CD14-positive monocyte (primary cell): ENCODE data around the gene SMR3A. TPM values are rescaled to one million over a fixed set of nuclear protein-coding genes. Genes with fewer than 3 reads are reported as not detected.

Experiments used
- DNase-seq, 3 donors: peaks; one replicate each; pipeline ENCODE4 v3.0.0-alpha.2; 2011 to 2022
- H2AFZ ChIP-seq: 2 replicates; pipeline ENCODE4 v1.6.0; 2012; ENCODE audit warnings: mild to moderate bottlenecking, low read depth, low read length, inconsistent platforms; ENCODE audit not compliant: insufficient read depth, poor library complexity, severe bottlenecking
- H3K27ac ChIP-seq, 2 donors: 1 replicate in 1 of 2; 2 replicates in 1 of 2; pipeline ENCODE4 v1.5.1; 2012 to 2013; ENCODE audit warnings: low read length in 2 of 2, control low read depth in 1 of 2, inconsistent platforms in 1 of 2, low read depth in 1 of 2, mild to moderate bottlenecking in 1 of 2
- H3K27me3 ChIP-seq, 2 donors: one replicate each; pipeline versions ENCODE4 v1.6.0 to v1.6.1; 2011 to 2013; ENCODE audit warnings: low read length in 2 of 2; ENCODE audit not compliant: control insufficient read depth in 2 of 2, insufficient read depth in 2 of 2
- H3K36me3 ChIP-seq, 2 donors: replicated peaks in 1 of 2; 1 replicate in 1 of 2; 2 replicates in 1 of 2; pipeline versions ENCODE4 v1.5.1 to v1.6.1; 2012 to 2013; ENCODE audit warnings: low read length in 2 of 2, control low read depth in 1 of 2, inconsistent platforms in 1 of 2, mild to moderate bottlenecking in 1 of 2; ENCODE audit not compliant: insufficient read depth in 2 of 2, control insufficient read depth in 1 of 2
- H3K4me1 ChIP-seq, 2 donors: 1 replicate in 1 of 2; 2 replicates in 1 of 2; pipeline versions ENCODE4 v1.5.1 to v1.6.1; 2012 to 2013; ENCODE audit warnings: low read length in 2 of 2, control low read depth in 1 of 2, inconsistent platforms in 1 of 2, mild to moderate bottlenecking in 1 of 2, moderate library complexity in 1 of 2; ENCODE audit not compliant: insufficient read depth in 2 of 2, control insufficient read depth in 1 of 2
- H3K4me2 ChIP-seq: replicated peaks from 2 replicates; pipeline ENCODE3; 2012; ENCODE audit warnings: low read length, moderate library complexity, mild to moderate bottlenecking; ENCODE audit not compliant: poor library complexity, severe bottlenecking; ENCODE audit errors: extremely low read depth
- H3K4me3 ChIP-seq, 3 experiments: fragments of 200-600 bp in 1 of 3; sonication (generic) in 1 of 3; replicated peaks in 1 of 3; 1 replicate in 2 of 3; 2 replicates in 1 of 3; pipeline ENCODE4 v1.5.1; 2011 to 2013; ENCODE audit warnings: low read length in 3 of 3, mild to moderate bottlenecking in 3 of 3, control low read depth in 2 of 3, low read depth in 2 of 3, inconsistent platforms in 1 of 3, moderate library complexity in 1 of 3
- H3K79me2 ChIP-seq: 2 replicates; pipeline ENCODE4 v1.6.0; 2012; ENCODE audit warnings: mild to moderate bottlenecking, control low read depth, inconsistent platforms, low read length, moderate library complexity; ENCODE audit not compliant: insufficient read depth
- H3K9ac ChIP-seq: 2 replicates; pipeline ENCODE4 v1.6.0; 2017; ENCODE audit warnings: low read length, mild to moderate bottlenecking; ENCODE audit not compliant: insufficient read depth, poor library complexity, severe bottlenecking
- H3K9me3 ChIP-seq, 2 donors: replicated peaks in 1 of 2; 1 replicate in 1 of 2; 2 replicates in 1 of 2; pipeline versions ENCODE4 v1.5.1 to v1.6.1; 2012 to 2013; ENCODE audit warnings: low read length in 2 of 2, control low read depth in 1 of 2; ENCODE audit not compliant: control insufficient read depth in 1 of 2, insufficient read depth in 1 of 2
- H4K20me1 ChIP-seq: 2 replicates; pipeline ENCODE4 v1.6.0; 2012; ENCODE audit warnings: mild to moderate bottlenecking, low read length, control low read depth, moderate library complexity; ENCODE audit not compliant: insufficient read depth
- H3K27ac Mint-ChIP-seq, 7 donors: one replicate each; pipeline ENCODE4 v1.8.0; 2020; ENCODE audit warnings: mild to moderate bottlenecking in 7 of 7, mixed read lengths in 7 of 7, moderate library complexity in 6 of 7, inconsistent platforms in 2 of 7
- H3K27me3 Mint-ChIP-seq, 3 donors: one replicate each; pipeline ENCODE4 v1.8.0; 2021 to 2022; ENCODE audit warnings: low read depth in 3 of 3, mild to moderate bottlenecking in 3 of 3, mixed read lengths in 3 of 3, moderate library complexity in 3 of 3, inconsistent platforms in 1 of 3
- H3K36me3 Mint-ChIP-seq, 2 donors: one replicate each; pipeline ENCODE4 v1.8.0; 2020; ENCODE audit warnings: mixed read lengths in 2 of 2, inconsistent platforms in 1 of 2, mild to moderate bottlenecking in 1 of 2
- H3K4me1 Mint-ChIP-seq: one replicate; pipeline ENCODE4 v1.8.0; 2020; ENCODE audit warnings: mild to moderate bottlenecking, mixed read lengths
- H3K4me3 Mint-ChIP-seq, 2 donors: one replicate each; pipeline ENCODE4 v1.8.0; 2020; ENCODE audit warnings: mild to moderate bottlenecking in 2 of 2, mixed read lengths in 2 of 2, moderate library complexity in 1 of 2
- H3K9me3 Mint-ChIP-seq, 7 donors: one replicate each; pipeline ENCODE4 v1.8.0; 2020 to 2022; ENCODE audit warnings: mixed read lengths in 7 of 7, mild to moderate bottlenecking in 6 of 7, moderate library complexity in 6 of 7, inconsistent platforms in 2 of 7
- WGBS: methylation state at CpG from one replicate; pipeline ENCODE4 v1.1.5; 2013; ENCODE audit warnings: missing lambda C conversion rate; ENCODE audit not compliant: insufficient coverage; 5-methylcytosine and 5-hydroxymethylcytosine counted together
- intact Hi-C, 2 donors: fragments of 100-400 bp; cut with micrococcal nuclease; formaldehyde crosslinking; loops; one replicate each; pipeline versions ENCODE4 v1.15.0 to v1.15.1; 2023
- polyA plus RNA-seq, 3 donors: library from polyadenylated mRNA; depleted of rRNA in 1 of 3; unstranded in 2 of 3; stranded (reverse) in 1 of 3; fragments of 300-500 nt in 2 of 3; fragments of >200 nt in 1 of 3; fragmentation: Illumina TruSeq in 2 of 3; gene quantifications; 1 replicate in 2 of 3; 2 replicates in 1 of 3; pipeline ENCODE4 v1.2.3, GENCODE V29; 2012 to 2021
- TF ChIP-seq, protein P1 (sequence below): fragments of 200-600 bp; IDR thresholded peaks from one replicate; pipeline ENCODE4 v1.8.0; 2022; ENCODE audit warnings: antibody characterized with exemption, mild to moderate bottlenecking

The SMR3A gene
- polyA plus RNA-seq, 3 donors, result not detected

GRCh38 chr4:70334681-70335080 lies 25.9 kb upstream of the SMR3A start, which contains the start of gene CABS1:
TSS of gene CABS1 (plus strand) at chr4:70334981. CDS start at chr4:70335040, 59 bp downstream.
- H3K4me2 ChIP-seq, result no peak within 1 kb of the TSS
- no peaks in the 10 kb centered on the region for H3K9me3 ChIP-seq
- TF ChIP-seq, protein P1, sequence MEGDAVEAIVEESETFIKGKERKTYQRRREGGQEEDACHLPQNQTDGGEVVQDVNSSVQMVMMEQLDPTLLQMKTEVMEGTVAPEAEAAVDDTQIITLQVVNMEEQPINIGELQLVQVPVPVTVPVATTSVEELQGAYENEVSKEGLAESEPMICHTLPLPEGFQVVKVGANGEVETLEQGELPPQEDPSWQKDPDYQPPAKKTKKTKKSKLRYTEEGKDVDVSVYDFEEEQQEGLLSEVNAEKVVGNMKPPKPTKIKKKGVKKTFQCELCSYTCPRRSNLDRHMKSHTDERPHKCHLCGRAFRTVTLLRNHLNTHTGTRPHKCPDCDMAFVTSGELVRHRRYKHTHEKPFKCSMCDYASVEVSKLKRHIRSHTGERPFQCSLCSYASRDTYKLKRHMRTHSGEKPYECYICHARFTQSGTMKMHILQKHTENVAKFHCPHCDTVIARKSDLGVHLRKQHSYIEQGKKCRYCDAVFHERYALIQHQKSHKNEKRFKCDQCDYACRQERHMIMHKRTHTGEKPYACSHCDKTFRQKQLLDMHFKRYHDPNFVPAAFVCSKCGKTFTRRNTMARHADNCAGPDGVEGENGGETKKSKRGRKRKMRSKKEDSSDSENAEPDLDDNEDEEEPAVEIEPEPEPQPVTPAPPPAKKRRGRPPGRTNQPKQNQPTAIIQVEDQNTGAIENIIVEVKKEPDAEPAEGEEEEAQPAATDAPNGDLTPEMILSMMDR, result no peak
- WGBS, result 88% methylated on average over 1 of the region's 3 CpGs
- H3K9ac ChIP-seq, result no peak within 1 kb of the TSS
- intact Hi-C loops, result no loop called here
- H3K4me3 ChIP-seq, result no peak within 1 kb of the TSS
- Mint-ChIP-seq H3K9me3 (peaks cover 0 to 3% (median 0%) of the 10 kb centered on the region in 7 donors), H3K27me3 (no peaks in the 10 kb centered on the region), H3K36me3 (no peaks in the 10 kb centered on the region), H3K4me3 (no peak within 1 kb of the TSS), H3K27ac (no peak within 1 kb of the TSS), H3K4me1 (no peaks in the 10 kb centered on the region)
- no peak within 1 kb of the TSS for H3K27ac ChIP-seq
- H3K4me1 ChIP-seq, result no peaks in the 10 kb centered on the region
- DNase-seq, result no peak
- no peaks in the 10 kb centered on the region for H3K79me2 ChIP-seq
- no peaks in the 10 kb centered on the region for H3K27me3 ChIP-seq
- H3K36me3 ChIP-seq, result no peaks in the 10 kb centered on the region
- H4K20me1 ChIP-seq, result no peaks in the 10 kb centered on the region
- no peak within 1 kb of the TSS for H2AFZ ChIP-seq

DNA sequence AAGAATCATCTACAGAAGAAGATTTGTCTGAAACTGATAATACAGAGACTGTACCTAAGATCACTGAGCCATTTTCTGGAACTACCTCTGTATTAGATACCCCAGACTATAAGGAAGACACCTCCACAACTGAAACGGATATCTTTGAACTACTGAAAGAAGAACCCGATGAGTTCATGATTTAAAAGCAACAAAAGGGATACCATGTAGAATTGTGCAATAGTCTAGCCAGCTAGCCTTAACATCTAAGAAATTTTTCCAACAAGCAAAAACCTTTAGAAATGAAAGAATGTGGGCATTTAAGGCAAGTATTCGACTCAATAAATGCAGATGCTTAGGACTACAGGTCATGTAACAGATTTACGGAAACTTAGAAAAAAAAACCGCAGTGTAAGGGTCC lies 24.5 kb upstream of the SMR3A start:
- no peak for DNase-seq
- no peaks in the 10 kb centered on the region for H3K9me3 ChIP-seq
- no peak overlapping the region for H3K4me2 ChIP-seq
- no peaks in the 10 kb centered on the region for H4K20me1 ChIP-seq
- no peaks in the 10 kb centered on the region for H3K27me3 ChIP-seq
- no peak overlapping the region for H3K4me3 Mint-ChIP-seq
- no peak overlapping the region for H3K27ac Mint-ChIP-seq
- H2AFZ ChIP-seq, result no peak overlapping the region
- intact Hi-C loops, result no loop called here
- peaks cover 0 to 3% (median 0%) of the 10 kb centered on the region in 7 donors for H3K9me3 Mint-ChIP-seq
- no peaks in the 10 kb centered on the region for H3K4me1 ChIP-seq
- H3K27me3 Mint-ChIP-seq, result no peaks in the 10 kb centered on the region
- no peak overlapping the region for H3K4me3 ChIP-seq
- TF ChIP-seq, protein P1, result no peak
- H3K4me1 Mint-ChIP-seq, result no peaks in the 10 kb centered on the region
- WGBS, result no CpG with 5 or more reads among the region's 5 CpGs
- no peak overlapping the region for H3K9ac ChIP-seq
- no peaks in the 10 kb centered on the region for H3K36me3 ChIP-seq
- H3K36me3 Mint-ChIP-seq, result no peaks in the 10 kb centered on the region
- no peak overlapping the region for H3K27ac ChIP-seq
- no peaks in the 10 kb centered on the region for H3K79me2 ChIP-seq
